Vagina (tissue), 2 donors: ENCODE data around the gene GPATCH3.

ENCODE experiments used
- POLR2A ChIP-seq, 2 donors: fragments of 450-650 bp; IDR thresholded peaks; one replicate each; pipeline ENCODE4 v1.6.1; 2017; ENCODE audit warnings: antibody characterized with exemption in 2 of 2, mild to moderate bottlenecking in 2 of 2, moderate library complexity in 2 of 2
- POLR2AphosphoS5 ChIP-seq, 2 donors: sonication (generic); formaldehyde crosslinking; IDR thresholded peaks; one replicate each; pipeline ENCODE4 v1.9.0; 2017; ENCODE audit warnings: antibody characterized with exemption in 2 of 2, mild to moderate bottlenecking in 2 of 2, low read depth in 1 of 2; ENCODE audit not compliant: insufficient read depth in 1 of 2
- TF ChIP-seq, protein P1 (sequence below), 3 experiments: fragments of 450-650 bp in 2 of 3; fragments of 200-600 bp in 1 of 3; sonication (generic) in 1 of 3; IDR thresholded peaks; one replicate each; pipeline ENCODE4 v1.5.1; 2017 to 2019; ENCODE audit warnings: antibody characterized with exemption in 3 of 3, mild to moderate bottlenecking in 2 of 3, moderate library complexity in 2 of 3

DNA sequence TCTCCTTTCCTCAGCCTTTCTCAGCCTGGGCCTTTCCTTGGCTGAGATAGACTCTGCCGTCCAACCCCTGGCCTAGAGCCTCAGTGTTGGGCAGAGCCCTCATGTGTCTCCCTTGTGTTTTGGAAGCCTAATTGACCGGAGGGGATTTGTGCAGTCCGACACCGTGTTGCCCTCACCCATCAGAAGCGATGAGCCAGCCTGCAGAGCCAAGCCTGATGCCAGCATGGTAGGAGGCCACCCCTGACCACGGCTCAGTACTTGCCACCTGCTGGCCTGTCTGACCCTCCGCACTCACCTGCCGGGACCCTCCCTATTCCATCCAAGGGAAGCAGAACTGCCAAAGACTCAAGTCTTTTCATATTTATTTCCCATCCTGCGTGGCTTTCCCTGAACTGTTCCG, 46.7 kb downstream of the GPATCH3 start:
- TF ChIP-seq POLR2A (IDR thresholded peaks at IDR 0.05) (no peak), POLR2AphosphoS5 (IDR thresholded peaks at IDR 0.05; ENCODE audit: insufficient read depth in 1 of 2, low read depth in 1 of 2) (no peak)
- TF ChIP-seq, protein P1, sequence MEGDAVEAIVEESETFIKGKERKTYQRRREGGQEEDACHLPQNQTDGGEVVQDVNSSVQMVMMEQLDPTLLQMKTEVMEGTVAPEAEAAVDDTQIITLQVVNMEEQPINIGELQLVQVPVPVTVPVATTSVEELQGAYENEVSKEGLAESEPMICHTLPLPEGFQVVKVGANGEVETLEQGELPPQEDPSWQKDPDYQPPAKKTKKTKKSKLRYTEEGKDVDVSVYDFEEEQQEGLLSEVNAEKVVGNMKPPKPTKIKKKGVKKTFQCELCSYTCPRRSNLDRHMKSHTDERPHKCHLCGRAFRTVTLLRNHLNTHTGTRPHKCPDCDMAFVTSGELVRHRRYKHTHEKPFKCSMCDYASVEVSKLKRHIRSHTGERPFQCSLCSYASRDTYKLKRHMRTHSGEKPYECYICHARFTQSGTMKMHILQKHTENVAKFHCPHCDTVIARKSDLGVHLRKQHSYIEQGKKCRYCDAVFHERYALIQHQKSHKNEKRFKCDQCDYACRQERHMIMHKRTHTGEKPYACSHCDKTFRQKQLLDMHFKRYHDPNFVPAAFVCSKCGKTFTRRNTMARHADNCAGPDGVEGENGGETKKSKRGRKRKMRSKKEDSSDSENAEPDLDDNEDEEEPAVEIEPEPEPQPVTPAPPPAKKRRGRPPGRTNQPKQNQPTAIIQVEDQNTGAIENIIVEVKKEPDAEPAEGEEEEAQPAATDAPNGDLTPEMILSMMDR (IDR thresholded peaks at IDR 0.05) = no peak
